NCI-H2196 (cell line): ENCODE results near the gene CIB2.
"Not testable (repeated sequence)": the region's sequence is repeated elsewhere in the genome, so short reads cannot be mapped to it uniquely, and the experiment has no call there.

ENCODE experiments used
- DNase-seq: peaks from one replicate; lab custom pipeline; 2025; ENCODE audit not compliant: unreplicated experiment; lab: John Stamatoyannopoulos, UW

The CIB2 gene

DNA sequence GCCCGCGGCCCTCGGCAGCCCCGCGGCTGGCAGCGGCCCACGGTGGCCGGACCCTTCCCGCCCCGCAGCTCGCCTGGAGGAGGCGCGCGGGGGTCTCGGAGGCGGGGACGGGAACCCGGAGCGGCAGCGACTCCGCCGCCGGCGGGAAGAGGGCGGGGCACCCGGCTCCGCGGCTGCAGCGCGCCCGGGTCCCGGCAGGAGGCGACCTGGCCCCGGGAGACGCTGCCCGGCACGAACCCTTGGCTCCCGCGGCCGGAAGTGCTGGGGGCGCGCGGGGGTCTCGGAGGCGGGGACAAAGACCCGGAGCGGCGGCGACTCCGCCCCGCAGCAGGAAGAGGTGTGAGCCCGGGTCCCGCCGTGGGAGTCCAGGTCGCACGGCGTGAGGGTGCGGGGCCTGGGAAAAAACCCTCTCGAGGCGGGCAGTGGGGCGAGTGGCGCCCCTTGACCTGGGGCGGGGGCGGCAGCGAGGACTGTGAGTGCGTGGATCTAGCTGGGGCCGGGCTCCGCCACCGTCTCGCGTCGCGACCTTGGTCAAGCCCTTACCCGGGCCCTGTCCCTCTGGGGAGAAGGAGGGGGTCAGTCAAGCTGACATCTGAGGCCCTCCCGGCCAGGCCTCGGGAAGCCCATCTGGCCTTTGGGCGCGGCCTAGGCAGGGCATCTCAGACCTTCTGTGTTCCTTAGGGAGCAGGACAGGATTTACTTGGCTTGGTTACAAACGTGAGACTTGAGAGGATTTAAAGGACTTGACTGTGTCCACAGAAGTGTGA is at the start of gene CIB2:
TSS of gene CIB2 (minus strand) at position 151 of the 767 bp plus-strand sequence. CDS start 230 bp downstream, outside the sequence.
- peak; percentile 54 for DNase-seq

DNA sequence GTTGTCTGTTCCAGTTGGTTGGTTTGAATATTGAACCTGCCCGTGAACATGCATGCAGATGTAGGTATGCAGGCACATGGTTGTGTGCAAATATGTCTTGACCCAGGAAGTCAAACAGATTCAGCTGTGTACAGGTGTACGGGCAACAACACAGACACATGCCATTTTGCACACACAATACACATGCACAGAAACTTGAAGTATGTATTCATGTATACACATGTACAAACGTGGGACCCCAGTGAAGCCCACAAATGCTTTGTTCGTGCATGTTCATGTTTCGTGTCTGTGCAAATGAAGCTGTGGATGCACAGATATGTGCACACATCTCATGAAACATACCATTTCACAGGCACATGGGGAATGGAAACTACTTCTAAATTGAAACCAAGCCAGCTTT is 48.7 kb upstream of the CIB2 start:
- DNase-seq = no peak

DNA sequence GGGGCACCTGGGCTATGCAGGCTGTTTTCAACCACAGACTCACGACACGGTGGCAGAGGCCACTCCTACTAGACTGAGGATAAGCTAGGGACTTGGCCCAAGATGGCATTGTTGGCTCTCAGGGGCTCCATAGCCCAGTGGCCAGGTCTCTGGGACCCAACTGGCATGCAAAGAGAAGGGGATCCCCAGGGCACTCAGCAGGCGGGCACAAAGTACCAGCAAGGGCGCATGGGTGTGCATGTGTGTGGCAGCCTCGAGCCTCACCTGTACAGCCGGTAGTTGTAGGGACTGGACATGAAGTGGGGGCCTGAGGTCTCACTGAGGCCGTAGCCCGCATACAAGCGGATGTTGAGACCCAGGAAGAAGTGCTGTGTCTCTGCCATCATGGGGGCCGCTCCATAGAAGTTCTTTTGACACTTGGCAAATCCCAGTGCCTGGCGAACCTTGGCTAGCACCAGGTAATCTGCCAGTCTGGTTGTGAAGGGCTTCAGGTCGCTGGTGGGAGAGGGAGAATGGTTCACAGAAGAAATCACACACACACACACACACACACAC is 48.1 kb upstream of the CIB2 start:
- DNase-seq = no peak

DNA sequence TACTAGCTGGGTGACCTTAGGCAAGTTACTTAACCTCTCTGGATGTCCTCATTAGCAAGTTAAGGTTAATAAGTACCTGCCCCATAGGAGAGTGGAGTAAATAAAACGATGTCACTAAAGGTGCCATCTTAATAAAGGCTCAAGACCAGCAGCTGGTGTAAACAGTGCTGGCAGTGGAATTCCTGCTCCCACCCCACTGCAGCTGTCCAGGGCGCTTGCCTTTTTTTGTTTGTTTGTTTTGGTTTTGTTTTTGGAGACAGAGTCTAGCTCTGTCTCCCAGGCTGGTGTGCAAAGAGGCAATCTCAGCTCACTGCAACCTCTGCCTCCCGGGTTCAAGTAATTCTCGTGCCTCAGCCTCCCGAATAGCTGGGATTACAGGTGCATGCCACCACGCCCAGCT is 46.8 kb upstream of the CIB2 start:
- DNase-seq = no peak

DNA sequence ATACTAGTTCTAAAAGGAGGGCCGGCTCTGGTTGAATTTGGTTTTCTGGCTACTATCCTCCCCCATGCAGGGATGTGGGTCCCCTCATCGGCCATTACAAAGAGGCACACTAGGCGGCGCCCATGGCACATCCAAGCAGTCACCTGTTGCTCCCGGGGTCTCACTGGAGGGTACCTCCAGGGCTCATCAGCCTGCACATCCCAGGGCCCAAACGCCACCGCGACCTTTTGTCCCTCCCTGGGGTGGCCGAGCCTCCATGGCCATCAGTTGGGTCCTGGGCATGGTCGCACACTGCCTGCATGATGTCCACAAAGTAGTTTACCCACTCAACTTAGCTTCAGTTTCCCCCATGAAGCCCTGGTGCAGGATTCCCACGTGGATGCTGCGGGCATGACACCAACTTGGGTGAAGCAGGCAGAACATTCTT is 46.2 kb upstream of the CIB2 start:
- no peak for DNase-seq

DNA sequence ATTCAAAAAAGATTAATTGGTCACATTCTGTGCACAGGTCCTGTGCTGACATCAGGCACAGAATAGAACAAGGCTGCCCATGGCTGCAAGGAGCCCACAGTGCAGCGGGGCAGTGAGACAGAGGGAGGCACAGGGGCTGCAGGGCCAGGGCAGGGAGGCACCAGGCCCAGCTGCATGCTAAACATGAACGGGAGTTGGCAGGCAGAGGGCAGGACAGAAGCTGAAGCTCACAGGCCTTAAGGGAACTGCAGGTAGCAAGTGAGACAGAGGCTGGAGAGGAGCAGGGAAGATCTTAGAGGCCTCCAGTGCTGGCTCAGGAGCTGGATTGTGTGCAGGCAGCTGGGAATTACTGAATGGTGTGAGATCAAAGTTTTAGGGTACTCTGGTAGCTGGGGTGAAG is 44.1 kb upstream of the CIB2 start:
- DNase-seq = no peak

DNA sequence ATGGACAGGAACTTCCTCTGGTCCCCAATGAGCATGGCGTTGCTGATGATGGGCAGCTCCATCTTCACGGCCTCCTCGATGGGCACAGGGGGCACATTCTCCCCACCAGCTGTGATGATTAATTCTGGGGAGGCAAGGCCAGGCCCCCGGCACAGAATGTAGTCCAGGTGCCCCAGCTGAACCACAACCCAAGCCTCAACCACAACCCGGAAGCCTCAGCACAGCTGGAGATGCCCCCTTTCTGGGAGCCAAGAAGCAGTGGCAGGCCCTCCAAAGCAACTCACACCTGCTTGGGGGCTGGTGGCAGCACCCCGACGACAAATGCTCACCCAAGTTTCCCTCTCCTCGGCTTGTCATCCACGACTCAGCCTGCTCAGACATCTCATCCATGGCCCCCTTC is 43.2 kb upstream of the CIB2 start:
- DNase-seq = no peak

DNA sequence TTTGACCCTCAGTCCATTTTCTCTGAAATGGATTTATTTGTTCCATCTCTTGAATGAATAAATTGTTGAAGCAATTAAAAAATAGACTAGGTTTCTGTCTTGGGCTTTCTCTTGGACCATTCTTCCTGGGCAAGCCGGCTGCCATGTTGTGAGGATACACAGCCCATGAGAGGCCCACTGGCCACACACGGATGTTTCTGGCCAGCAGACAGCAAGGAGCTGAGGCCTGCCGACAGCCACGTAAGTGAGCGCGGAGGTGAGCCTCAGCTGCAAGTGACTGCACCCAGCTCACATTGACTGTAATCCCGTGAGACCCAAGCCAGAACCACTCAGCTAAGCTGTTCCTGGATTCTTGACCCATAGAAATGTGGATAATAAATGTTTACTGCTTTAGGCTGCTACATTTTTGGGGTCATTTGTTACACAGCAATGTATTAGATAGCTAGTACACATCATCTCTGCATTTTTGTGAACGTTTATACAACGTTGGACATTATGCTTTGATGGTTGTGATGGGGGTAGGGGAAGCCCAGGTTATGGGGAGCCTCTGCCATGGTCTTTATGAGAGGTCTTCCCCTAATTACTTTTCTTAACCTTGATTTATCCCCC is 40.7 kb upstream of the CIB2 start:
- no peak for DNase-seq

DNA sequence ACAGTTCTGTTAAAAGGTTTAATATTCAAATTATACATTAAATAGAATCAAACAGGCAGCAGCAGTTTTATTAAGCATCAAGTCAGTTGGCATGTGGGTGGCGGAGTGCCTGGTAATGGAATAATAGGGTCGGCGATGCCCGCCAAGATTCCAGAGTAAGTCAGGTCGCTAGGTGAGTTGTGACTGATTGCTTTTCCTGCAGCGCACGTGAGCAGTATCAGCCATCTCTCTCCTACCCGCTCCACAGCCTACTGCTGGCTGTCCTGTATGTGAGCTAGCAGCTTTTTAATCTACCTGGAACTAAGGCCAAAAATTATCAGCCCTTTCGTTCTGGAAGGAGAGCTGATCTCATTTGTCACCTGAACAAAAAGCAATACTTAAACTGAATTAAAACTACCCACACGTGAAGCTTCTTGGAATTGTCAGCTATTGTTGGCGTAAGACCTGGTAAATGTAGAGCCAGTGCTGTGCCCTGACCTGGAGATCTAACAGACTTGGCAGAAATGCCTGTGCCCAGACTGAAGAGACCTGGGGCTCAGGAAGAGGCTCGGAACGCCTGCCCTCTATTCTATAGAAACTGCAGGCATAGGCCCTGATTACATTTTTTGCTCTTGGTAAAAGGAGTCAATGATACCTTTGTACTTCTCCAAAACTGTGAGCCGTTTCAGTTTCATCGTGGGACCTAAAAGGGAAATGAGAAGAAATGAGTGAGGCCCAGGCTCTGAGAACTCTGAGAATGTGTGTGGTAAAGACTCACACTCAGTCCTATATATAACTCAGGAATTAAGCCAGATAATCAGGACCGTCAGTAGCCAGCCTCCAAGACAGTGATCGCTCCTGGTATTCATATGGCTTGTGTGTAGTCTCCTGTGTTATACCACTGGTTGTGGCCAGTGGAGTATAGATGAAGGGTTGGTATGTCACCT is 39.9 kb upstream of the CIB2 start:
- DNase-seq = no peak

DNA sequence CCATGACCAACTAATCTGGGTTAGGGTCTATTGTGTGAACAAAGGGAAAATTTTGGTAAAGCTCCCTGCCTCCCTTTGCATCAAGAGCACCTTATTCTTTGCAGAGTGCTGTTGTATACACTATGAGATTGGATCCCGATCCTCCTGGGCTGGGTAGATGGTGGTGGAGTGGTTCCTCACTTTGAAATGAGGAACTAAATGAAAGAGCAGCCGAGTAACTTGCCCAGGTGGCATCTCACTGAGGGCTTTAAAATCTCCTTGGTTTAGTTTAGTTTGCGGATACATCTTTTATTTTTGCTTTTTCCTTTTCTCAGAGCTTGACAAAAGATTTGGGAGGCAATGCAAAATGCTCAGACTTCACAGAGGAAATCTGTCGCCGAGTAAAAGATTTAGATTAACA is 37.4 kb upstream of the CIB2 start:
- DNase-seq = no peak

DNA sequence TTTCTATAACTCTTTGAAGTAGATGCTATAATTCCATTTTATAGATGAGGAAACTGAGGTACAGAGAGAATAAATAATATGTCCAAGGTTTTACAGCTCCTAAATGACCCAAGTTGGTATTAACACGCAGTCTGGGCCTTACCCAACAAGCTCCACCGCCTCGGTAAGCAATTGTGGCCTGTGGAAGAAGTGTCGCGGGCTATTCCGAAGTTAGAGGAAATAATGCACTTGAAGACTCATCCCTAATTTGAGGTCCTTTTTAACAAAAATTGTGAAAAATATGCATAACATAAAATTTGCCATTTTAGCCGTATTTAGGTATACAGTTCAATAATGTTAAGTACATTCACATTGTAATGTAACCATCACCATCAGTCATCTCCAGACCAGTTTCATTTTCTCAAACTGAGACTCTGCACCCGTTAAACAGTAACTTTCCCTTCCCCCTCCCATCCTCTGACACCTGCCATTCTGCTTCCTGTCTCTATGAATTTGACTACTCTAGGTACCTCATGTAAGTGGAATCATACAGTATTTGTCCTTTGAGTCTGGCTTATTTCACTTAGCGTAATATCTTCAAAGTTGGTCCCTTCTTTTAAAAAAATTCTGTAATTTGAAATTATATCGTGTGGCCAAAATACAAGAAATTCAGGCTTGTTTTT is 36.1 kb upstream of the CIB2 start:
- no peak for DNase-seq

DNA sequence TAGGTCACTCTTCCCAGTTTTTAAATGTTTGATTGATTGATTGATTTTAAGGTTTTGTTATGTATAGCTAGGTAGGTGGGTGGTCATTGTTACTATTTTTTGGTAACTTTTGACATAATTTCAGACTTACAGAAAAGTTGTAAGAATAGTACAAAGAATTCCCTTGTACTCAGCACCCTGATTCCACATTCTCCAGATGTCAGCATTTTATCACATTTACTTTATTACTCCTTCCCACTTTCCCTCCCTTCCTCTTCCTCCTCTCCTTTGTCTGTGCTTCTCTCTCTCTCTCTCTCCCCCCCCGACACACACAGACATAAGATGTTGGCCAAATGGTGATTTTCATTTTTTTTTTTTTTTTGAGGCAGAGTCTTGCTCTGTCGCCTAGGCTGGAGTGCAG is 32.8 kb upstream of the CIB2 start:
- DNase-seq = no peak

DNA sequence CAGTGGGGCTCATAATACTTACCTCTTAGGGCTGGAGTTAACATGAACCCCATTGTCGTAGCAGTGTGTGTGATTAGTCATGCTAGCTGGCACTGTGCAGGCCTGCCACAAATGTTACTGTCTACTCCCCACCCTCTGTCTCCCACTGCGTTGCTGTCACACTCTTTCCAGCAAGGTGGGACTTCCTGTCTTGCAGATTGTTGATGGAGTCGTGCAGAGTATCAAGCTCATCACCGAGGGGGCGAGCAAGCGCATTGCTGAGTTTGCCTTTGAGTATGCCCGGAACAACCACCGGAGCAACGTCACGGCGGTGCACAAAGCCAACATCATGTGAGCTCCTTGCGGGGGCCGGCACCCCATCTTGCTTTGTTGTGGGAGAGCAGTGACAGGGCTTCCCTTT is 30.8 kb upstream of the CIB2 start:
- no peak for DNase-seq

DNA sequence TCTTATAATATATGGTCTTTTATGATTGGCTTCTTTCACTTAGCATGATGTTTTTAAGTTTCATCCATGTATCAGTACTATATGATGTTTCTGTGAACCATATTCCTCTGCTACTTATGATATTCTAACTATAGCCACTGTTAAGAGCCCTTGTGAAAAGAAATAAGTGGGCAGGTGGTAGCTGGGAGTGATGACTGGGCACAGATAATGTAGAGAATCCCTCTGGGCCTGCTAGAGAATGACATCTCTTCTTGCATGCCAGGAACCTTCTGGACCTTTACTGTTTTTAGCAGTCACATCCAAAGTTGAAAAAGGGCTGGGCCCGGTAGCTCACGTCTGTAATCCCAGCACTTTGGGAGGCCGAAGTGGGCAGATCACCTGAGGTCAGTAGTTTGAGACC is 28.1 kb upstream of the CIB2 start:
- DNase-seq = no peak

DNA sequence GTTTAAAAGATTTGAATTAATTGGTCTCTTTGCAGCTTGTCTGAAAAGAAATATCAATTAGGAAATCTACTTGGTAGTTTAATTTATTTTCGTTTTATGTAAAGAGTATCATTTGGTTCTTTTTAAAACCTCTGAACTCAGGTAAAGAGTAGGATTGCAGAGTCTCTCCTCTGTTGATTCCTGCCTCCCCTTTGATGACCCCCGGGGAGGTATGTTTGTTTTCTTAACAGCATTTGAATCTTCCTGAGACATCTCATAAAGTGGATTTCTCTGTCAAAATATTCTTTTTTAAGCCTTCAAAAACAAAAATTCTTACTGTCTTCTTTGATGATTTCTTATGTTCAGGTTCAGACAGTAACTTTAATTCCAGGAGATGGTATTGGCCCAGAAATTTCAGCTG is 26.0 kb upstream of the CIB2 start:
- DNase-seq = no peak

DNA sequence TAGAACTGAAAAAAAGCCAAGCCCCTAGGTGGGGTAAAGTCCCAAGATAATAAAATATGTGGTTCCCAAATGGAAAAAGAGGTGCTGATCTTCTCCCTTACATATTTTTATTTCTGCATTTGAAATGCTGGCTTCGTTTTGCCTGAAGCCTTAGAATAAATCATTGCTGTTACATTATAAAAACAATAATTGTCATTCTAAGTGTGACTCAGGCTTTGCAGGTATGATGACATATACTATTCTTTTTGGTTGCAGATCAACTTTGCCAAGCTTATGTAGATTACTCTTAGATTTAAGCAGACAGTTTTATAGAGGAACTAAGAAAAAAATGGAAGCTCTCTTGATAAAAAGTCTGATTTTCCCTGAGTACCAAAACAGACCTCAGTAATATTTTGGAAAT is 25.4 kb upstream of the CIB2 start:
- DNase-seq = no peak

DNA sequence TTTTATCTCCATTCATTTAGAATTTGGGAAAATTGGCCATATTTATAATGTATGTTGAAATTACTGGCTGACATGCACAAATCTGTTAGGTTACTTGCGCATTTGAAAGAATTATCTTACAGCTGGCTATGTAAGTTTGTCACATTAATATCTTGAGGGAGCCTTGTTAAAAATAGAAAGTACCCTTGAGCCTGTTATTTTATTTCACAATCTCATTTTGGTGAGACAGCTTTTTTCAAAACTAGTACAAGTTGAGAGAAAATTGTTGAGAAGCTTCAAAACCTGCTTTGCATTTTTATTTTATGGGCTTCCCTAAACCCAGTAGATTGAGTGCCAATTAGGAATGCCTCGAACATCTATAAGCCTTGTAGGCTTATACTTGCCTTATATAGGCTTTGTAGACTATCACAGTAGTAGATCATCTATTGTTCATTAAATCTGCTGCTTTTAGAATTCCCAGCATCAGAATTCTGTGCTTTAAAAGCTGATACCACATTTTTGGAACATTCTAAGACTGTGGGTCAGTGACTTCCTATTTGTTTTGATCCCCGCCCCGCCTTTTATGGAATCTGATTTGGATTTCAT is 24.2 kb upstream of the CIB2 start:
- DNase-seq = no peak

DNA sequence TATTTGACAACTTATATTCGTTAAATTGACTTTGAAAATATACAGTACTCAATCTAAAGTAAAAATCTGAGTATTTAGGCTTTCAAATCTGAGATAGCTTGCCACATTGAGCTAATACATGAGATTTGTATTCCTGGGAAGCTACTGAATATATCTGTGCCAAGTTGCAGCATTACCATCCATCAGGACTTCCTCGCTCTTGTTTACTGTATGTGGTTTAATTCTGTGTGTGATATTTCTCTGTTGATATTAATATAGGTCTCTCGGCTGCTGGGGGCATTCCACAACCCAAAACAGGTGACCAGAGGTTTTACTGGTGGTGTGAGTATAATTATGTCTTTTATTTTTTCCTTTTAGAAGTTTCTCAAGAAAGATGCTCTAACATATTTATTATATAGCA is 23.7 kb upstream of the CIB2 start:
- no peak for DNase-seq

DNA sequence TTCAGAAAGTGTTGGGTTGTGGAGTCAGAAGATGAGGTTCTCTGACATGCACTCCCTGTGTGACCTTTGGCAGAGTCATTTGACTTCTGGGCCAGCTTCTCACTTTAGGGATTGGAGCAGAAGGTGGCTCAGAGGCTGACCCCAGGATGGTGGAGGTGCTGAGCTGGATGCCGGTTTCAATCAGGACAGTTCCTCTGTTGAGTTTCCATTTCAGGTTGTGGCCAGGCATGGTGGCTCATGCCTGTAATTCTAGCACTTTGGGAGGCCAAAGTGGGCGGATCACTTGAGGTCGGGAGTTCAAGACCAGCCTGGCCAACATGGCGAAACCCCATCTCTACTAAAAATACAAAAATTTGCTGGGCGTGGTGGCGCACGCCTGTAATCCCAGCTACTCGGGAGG is 19.8 kb upstream of the CIB2 start:
- not testable (repeated sequence) for DNase-seq
